ENCODE results near the gene UMPS.

Gene UMPS

DNA sequence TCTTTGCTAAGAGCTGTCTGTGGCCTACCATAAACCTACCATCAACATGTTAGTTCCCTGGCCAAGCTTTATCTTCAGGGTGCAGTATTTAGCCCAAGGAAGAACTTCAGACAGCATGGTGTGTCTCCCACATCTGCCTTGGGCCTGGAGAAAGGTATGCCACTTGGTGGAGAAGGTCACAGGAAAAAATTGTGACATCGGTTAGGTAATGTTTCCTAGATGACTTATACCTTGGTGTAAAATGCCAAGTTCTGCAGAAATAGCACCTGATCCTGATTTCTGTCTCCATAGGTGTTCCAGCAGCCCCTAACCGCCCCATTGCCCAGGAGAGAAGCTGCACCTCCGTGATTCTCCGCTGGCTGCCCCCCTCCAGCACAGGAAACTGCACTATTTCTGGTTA, 33.0 kb upstream of the UMPS start:
- CTCF ChIA-PET, result interaction anchor here (1.2 to 5.6 kb wide), 3 partner anchors 9 to 132 kb away, joined by 3 to 39 read pairs (median 7); no protein-coding TSS in a partner anchor
- no peak for DNase-seq (ENCODE audit: extremely low spot score)
- TF ChIP-seq, protein P1, sequence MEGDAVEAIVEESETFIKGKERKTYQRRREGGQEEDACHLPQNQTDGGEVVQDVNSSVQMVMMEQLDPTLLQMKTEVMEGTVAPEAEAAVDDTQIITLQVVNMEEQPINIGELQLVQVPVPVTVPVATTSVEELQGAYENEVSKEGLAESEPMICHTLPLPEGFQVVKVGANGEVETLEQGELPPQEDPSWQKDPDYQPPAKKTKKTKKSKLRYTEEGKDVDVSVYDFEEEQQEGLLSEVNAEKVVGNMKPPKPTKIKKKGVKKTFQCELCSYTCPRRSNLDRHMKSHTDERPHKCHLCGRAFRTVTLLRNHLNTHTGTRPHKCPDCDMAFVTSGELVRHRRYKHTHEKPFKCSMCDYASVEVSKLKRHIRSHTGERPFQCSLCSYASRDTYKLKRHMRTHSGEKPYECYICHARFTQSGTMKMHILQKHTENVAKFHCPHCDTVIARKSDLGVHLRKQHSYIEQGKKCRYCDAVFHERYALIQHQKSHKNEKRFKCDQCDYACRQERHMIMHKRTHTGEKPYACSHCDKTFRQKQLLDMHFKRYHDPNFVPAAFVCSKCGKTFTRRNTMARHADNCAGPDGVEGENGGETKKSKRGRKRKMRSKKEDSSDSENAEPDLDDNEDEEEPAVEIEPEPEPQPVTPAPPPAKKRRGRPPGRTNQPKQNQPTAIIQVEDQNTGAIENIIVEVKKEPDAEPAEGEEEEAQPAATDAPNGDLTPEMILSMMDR (IDR thresholded peaks at IDR 0.05; ENCODE audit: control extremely low read depth, extremely low read depth, low read depth, missing control alignments), result no peak
- POLR2A ChIA-PET, result no interaction called here

DNA sequence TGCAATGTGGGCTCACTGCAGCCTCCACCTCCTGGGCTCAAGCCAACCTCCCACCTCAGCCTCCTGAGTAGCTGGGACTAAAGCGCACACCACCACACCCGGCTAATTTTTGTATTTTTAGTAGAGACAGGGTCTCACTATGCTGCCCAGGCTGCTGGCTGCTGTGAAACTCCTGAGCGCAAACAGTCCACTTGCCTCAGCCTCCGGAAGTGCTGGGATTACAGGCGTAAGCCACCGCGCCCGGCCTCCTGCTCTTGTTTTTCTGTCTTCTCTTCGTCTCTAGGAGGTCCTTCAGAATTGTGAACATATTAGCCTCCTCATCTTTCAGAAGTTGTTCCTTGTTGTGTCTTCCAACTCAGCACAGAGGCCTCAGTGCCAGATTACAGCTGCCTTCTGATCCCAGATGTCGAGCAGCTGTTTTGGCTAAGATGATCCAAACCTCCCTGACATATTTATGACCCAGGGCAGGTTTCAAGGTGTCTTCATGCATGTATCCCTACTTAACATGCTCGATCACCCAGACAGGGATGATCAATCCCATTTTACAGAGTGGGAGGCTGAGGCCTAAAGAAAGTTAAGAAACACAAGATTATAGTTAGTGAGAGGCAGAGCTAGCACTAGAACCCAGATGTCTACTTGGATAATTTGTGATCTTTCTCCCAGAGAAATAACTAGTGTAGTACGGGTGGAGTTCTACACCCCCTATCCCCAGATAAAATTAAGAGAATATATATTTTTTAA, 32.1 kb upstream of the UMPS start:
- ChIA-PET POLR2A (no interaction called here), CTCF (interaction anchor here (0.9 to 5.6 kb wide), 4 partner anchors 10 to 204 kb away, joined by 3 to 39 read pairs (median 3); no protein-coding TSS in a partner anchor)
- TF ChIP-seq, protein P1 (IDR thresholded peaks at IDR 0.05; ENCODE audit: control extremely low read depth, extremely low read depth, low read depth, missing control alignments), result no peak
- DNase-seq (ENCODE audit: extremely low spot score), result no peak

DNA sequence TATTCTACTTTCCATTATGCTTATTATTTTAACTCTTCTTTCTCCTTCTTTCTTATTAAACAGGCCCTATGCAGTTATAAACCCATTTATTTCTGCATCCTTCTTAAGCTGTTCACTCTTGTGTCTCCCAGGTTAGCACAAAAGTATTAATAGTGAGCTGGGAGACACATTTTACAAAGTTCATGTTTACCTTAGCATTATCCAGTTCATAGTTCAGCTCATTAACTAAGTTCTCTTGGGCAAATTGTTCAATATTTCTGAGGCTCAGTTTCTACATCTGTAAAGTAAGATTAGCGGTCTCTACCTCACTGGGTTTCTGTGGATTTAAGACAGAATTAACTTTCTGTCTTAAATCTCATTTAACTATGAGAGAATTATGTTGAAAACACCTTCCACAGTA, 31.2 kb upstream of the UMPS start:
- TF ChIP-seq, protein P1 (IDR thresholded peaks at IDR 0.05; ENCODE audit: control extremely low read depth, extremely low read depth, low read depth, missing control alignments), result no peak
- ChIA-PET POLR2A (no interaction called here), CTCF (interaction anchor here (0.9 to 5.6 kb wide), 5 partner anchors 11 to 203 kb away, joined by 3 to 39 read pairs (median 3); no protein-coding TSS in a partner anchor)
- DNase-seq (ENCODE audit: extremely low spot score), result no peak

DNA sequence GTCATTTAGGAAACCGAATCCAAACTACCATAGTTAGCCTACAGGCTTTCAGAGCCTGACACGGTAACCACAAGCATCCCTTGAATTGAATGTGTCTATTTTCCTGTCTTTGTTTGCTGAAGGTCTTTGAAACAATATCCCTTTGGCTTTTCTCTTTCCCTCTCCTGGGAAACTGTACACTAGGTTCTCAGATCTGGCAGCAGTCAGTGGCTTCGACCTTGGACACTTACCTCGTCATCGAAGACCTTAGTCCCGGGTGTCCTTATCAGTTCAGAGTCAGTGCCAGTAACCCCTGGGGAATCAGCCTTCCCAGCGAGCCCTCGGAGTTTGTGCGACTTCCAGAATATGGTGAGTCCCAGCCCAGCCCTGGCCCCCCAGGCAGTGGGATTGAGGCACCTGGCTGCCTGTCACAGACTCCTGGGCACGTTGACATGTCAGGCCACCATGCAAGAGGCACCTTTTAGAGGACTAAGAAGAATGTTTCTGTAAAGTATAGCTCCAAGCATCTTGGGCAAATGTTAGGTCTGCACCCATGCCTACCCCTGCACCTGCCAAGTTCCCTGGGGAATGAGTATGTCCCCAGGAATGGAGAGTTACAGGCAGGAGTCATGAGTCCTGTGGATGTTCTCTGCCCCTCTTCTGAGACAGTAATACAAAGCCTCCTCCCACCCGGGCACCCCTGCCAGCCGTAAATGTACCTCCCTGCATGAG, 30.4 kb upstream of the UMPS start:
- TF ChIP-seq, protein P1 (IDR thresholded peaks at IDR 0.05; ENCODE audit: control extremely low read depth, extremely low read depth, low read depth, missing control alignments), result no peak
- POLR2A ChIA-PET, result no interaction called here
- CTCF ChIA-PET, result interaction anchor here (0.9 to 5.6 kb wide), 4 partner anchors 11 to 202 kb away, joined by 3 to 39 read pairs (median 6); no protein-coding TSS in a partner anchor
- DNase-seq (ENCODE audit: extremely low spot score), result no peak

DNA sequence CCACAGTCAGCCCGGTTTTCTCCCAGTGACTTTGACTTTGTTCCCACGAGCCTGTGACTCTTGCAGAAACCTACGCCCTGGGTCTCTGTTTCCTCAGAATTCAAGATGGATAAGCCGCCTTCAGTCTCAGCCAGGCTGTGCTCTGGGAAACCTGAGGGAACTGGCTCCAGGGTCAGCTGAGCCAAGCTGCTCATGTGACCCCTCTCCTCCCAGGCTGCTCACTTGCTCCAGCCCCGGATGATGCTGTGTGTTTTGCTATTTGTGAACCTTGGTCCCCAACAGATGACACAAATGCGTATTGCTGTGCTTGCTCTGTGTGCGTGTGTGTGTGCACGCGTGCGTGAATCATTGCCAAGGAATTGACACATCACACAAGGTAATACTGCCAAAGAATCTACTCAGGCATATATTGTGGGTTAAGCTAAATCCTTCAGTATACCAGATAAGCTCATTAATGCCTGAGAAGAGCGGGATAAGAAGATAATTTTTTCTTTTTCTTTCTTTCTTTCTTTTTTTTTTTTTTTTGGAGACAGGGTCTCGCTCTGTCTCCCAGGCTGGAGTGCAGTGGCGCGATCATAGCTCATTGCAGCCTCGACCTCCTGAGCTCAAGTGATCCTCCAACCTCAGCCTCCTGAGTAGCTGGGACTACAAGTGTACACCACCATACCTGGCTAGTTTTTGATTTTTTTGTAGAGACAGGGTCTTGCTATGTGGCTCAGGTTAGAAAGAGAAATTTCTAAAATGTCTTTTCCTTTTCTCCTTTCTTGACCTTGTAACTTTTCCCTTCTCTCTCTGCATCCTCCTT, 29.2 kb upstream of the UMPS start:
- TF ChIP-seq, protein P1 (IDR thresholded peaks at IDR 0.05; ENCODE audit: control extremely low read depth, extremely low read depth, low read depth, missing control alignments), result no peak
- no peak for DNase-seq (ENCODE audit: extremely low spot score)
- POLR2A ChIA-PET, result no interaction called here

DNA sequence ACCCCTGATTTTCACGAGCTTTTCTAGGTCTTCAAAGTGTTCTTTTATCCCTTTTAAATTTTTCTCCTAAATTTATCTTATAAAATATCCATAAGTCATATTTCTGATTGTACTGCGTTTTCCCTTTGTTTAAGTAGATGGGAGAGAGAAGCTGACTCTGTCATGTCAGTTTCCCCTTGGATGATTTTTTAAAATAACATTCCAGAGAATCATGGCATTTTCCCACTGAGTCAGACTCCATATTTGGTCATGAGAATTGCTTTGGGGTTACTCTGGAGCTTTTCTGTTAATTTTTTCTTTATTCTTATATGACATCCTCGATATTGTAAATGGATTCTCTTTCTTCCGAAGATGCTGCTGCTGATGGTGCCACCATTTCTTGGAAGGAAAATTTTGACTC, 28.6 kb upstream of the UMPS start:
- CTCF ChIA-PET, result interaction anchor here (1.0 to 5.6 kb wide), 4 partner anchors 13 to 145 kb away, joined by 3 to 39 read pairs (median 6); no protein-coding TSS in a partner anchor
- POLR2A ChIA-PET, result no interaction called here
- TF ChIP-seq, protein P1 (IDR thresholded peaks at IDR 0.05; ENCODE audit: control extremely low read depth, extremely low read depth, low read depth, missing control alignments), result no peak
- DNase-seq (ENCODE audit: extremely low spot score), result no peak

More for the DNA sequence above, 29.2 kb upstream of the UMPS start:
- CTCF ChIA-PET, result interaction anchor here (1.0 to 5.6 kb wide), 4 partner anchors 13 to 144 kb away, joined by 3 to 39 read pairs (median 6); no protein-coding TSS in a partner anchor
